Mammary microvascular endothelial cell (primary cell): ENCODE results near the gene ETFA. TPM values are rescaled to one million over a fixed set of nuclear protein-coding genes. Genes with fewer than 3 reads are reported as not detected.

ENCODE experiments used
- total RNA-seq: library from RNA; depleted of rRNA; stranded (reverse); fragments of >200 nt; gene quantifications from 2 replicates; pipeline ENCODE4 v1.2.3, GENCODE V29; 2015

The ETFA gene
- total RNA-seq: 95.9 and 111 TPM in 2 replicates

GRCh38 chr15:76311100-76311953 is at the start of gene ETFA:
Gene ETFA (minus strand): TSS chr15:76311469. CDS start chr15:76311388, 81 bp downstream.

DNA sequence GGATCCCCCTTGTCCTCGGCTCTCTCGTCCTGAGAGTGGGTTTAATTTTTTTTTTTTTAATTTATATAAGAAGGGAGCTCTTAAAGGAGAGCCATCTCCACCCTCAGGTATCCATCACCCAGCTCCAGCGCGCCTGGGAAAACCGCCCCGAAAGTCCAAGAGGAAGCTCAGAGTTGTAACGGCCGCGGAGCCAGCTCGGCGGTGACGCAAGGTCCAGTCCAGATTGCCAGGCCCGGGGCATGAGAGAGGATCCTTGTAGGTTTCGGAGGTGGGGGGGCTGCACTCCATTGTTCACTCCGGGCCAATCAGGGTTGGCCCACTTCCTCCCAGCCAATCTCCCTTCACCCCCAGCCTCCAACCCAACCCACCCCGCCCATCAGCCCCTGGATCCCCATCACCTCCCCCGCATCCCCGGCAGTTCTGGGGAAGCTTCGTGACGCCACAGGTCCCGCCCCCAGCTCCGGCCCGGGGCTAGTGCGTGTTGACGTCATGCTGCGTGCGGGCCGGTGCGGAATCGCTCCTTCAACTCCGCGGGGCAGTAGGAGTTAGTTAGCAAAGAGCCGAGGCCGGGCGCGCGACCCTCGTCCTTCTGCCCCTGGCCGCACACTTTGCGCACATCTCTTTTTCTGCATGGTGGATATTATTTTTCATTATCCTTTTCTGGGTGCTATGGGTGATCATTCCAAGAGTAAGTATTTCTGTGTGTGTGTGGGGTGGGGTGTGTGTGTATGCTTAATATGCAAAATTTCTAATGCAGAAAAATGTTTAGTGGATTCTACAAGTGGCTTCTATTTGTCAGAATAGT is 25.2 kb upstream of the ETFA start, which contains the start of gene ISL2:
TSS of gene ISL2 (plus strand) at position 520 of the 805 bp plus-strand sequence. CDS start at position 631, 111 bp downstream.

Other genes with a start within 250 kb of the ETFA start
- 0.27 TPM in 1 of 2 replicates, not detected in the other for gene ISL2, start 25.3 kb upstream of the ETFA start, total RNA-seq